Colon (tissue), 2 donors: ENCODE measurements around the gene PDE10A.

Experiments used
- FAIRE-seq: peaks from 2 replicates; lab custom pipeline; 2012; peaks lifted over from hg19 to GRCh38; lab: Jason Lieb, UNC
- donor health status: control.
- donor health status: control.

The PDE10A gene

DNA sequence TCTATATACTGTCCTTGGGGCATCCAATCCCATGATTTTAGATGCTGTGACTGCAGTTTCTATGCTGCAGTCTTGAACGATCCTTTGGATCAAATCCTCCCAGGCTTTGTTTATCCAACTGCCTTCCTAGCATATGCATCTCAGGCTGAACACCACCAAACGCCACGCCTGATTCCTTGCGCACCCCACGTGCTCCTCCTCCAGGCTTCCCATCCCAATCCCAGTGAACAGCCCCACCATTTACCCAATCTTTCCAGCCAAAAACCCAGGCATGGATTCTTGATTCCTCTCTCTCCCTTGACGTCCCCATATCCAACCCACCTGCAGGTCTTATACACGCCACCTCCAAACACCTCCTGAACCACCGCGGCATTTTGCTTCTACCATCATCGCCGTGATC lies 7.8 kb downstream of the PDE10A start:
- no peak for FAIRE-seq

DNA sequence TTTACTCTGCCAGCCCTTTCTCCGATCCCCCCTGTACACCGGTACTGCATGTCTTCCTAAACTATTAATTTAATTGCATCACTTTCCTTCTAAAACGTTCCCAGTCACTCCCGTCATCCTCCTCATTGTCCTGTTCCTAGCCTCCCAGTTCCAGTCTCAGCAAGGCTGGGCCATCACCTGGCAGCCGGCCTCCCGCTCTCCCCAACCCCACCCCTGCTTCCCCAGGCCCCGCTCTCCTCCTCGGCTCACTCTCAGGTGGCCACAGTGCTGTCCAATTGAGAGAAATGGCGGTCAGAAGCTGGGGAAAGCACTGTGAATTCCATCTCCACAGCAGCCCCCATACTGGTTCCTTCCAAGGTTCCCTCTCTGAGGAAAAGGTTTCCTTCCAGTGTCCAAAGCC lies 8.9 kb downstream of the PDE10A start:
- no peak for FAIRE-seq

DNA sequence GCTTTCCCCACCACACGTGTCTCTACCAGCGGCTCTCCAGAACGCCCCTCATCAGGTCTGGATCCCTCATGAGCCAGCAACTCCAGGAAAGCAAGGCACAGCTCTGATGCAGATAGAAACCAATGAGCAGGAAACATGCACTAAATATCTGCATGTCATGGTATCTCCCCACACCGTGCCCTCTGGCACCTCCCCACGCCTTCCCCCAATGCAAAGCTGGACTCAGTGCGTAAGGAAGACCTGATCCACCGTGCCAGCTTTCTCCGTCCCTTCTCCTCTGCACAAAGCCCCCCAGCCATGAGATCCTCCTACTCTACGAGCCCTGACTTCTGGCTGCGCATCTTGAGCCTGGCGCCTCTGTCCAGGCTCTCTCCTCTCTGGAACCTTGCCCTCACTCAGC lies 9.4 kb downstream of the PDE10A start:
- FAIRE-seq: no peak

GRCh38 chr6:165653196-165653595 lies 9.8 kb downstream of the PDE10A start:
- no peak for FAIRE-seq

DNA sequence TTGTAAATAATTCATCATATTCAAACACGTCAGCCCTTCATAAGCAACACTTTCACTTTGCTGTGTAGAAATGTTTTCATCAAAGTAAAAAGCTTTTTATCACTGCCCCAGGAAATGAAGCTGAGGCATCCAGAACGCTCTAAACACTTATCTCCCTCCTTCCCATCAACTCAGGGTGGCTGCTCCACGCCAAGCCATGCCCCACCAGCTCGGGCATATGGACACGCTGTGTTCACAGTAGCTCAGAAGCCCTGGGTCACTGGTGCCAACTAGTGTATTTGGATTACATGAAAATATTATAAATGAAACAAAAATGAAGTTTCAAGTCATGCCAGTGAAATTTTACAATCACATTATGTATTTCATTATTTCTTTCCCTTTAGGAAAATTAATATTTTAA lies 10.3 kb downstream of the PDE10A start:
- no peak for FAIRE-seq

GRCh38 chr6:165649166-165650137 lies 13.6 kb downstream of the PDE10A start:
- no peak for FAIRE-seq

DNA sequence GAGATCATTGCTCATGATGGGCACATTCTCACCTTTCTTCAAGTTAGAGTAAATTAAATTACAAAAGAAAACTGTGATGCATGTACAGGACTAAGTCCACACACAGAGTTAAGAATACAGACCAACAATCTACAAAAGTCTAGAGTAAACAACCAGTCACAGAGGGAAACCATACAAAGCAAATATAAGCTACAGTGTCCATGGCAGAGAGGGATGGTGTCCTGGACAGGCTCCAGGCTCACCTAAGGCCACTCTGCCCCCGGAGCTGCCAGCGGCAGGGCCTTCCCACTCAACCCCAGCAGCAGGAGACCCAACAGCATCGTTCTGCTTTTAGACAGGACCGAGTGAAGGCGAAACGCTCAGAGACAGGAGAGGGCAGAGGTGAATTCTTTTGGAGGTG lies 16.0 kb downstream of the PDE10A start:
- FAIRE-seq: no peak

- no peak for FAIRE-seq
Measured at GRCh38 chr6:165645919-165646318, 17.1 kb downstream of the PDE10A start.

GRCh38 chr6:165644586-165645266 lies 18.3 kb downstream of the PDE10A start:
- no peak for FAIRE-seq

DNA sequence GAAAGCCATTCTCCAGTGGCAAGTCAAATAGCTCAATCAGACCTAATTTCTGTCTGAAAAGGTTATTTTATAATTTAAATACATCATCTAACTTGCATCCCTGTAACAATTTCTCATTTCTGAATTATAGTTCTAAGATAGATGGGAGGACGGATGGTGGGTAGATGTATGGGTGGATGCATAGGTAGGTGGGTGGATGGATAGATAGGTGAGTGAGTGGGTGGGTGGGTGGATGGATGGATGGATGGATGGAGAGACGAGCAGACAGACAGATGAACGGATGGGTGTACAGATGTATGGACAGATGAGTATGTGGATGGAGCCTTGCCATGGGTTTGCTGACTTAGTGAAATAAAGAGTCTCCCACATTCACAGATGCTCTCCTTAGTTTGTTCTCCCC lies 20.0 kb downstream of the PDE10A start:
- FAIRE-seq: no peak

DNA sequence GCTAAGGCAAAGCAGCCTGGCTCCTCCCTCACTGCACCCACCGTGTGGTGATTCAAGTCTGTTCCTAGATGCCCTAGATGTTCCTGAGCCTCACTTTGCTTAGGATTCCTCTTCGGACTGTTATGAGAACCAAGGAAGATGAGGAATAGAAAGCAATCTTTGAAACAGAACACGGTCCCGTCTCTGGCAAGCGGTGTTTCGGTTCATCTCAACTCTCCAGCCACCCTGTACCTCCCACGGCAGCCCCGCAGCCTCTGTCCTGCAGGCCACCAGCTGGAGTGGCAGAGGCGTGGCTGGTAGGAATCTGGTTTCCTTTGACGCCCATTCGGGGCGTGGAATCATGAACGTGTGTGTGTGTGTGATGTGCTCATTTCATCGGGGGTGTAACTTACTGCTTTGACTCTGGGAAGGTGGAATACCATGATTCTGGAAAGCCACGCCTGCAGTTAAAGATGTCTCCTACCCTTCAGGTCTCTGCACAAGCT lies 21.3 kb downstream of the PDE10A start:
- FAIRE-seq: no peak

- no peak for FAIRE-seq
Measured at GRCh38 chr6:165640806-165641205, 22.2 kb downstream of the PDE10A start.

DNA sequence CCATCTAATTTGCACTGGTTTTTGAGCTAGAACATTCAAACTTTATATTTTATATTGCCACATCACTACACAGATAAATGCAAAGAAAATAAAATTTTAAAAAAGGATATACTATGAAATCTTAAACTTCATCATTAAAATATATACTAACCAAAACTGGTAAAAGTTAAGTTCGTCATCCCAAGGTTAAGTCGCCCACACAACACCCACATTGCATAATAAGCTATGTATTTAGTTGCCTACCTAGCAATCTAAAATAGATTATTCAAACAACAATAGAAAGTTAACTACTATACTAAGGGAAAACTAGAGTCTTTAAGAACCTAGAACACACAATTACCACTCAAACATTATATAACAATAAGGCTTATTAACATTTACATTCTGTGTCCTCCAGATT lies 24.5 kb downstream of the PDE10A start:
- FAIRE-seq: no peak

DNA sequence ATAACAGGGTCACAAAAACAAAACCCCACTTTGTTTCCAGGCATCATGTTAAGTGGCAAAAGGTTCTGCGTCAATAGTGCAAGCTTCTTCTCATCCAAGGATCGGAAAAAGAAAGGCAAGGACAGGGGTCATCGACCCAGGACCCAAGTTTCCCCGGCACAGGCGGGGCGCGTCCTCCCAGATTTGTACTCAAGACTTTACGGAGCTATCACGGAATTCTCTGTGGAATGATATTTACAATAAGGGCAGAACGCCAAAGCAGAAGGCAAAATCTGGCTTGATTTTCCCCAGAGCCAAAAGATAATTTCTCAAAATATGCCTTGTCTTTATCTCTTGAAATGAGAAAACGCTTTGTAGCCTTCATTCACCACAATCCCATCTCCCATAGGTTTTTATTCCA lies 25.5 kb downstream of the PDE10A start:
- FAIRE-seq: no peak

- no peak for FAIRE-seq
Measured at GRCh38 chr6:165636402-165637048, 26.5 kb downstream of the PDE10A start.

DNA sequence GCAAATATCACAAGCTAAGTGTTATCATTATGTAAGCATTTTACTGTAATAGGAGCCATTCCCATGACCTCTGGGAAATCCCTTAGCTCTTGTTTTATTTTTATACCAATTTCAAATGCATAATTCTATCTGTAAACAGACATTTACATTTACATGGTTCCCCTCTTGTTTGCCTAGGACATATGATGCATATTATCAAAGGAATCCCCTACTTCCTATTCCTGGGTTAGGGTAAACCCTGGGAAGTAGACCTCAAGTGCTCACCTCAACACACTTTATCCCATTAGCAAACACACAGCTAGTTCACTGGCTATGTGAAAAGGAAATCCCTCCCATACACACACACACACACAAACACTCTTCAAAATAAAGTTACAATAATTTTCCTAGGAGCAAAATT lies 27.1 kb downstream of the PDE10A start:
- FAIRE-seq: no peak

GRCh38 chr6:165634101-165634880 lies 28.8 kb downstream of the PDE10A start:
- no peak for FAIRE-seq

DNA sequence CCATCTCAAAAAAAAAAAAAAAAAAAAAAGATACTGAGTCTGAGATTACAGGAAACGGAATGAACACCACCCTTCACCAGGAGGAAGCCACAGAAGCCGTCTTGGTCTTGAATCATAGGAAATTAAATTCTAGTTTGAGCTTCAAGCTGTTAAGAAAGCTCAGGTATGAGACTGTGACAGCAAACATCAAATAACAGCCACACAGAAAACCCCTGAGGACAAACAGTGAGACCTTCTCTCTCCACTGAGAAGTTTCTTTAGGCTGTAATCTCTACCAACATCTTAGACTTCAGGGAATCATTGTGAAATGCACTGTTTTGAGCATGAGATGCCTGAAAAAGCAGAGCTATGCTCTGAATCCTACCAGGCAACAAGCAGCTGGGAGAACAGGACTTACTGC lies 30.8 kb downstream of the PDE10A start:
- FAIRE-seq: no peak

- FAIRE-seq: no peak
Measured at GRCh38 chr6:165630544-165630953, 32.5 kb downstream of the PDE10A start.

DNA sequence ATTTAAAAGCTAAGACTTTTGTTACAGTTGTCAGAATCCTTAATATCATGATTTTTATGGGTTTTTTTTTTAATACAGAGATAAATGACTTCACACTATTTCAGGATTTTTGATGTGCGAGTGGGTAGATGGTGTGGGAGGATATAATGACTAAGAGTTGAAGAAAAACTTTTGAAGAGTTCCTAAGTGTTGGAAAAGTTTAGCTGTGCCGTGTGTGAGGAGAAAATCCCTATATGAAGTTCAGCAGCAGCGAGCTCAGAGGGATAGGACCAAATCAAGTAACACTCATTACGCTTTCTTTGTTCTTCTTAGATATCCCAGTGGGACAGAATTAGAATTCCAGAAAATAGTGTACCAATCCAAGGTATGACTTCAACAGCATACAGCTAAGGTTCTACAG lies 34.1 kb downstream of the PDE10A start:
- FAIRE-seq: no peak

GRCh38 chr6:165627366-165627765 lies 35.7 kb downstream of the PDE10A start:
- no peak for FAIRE-seq

- FAIRE-seq: no peak
Measured at GRCh38 chr6:165626711-165627110, 36.3 kb downstream of the PDE10A start.
